Upper lobe of right lung (tissue), 1 donor: Measurements from ENCODE around the gene UNC5C. TPM values are rescaled to one million over a fixed set of nuclear protein-coding genes. Genes with fewer than 3 reads are reported as not detected.

Experiments
- ATAC-seq: fragments of 200-7000 bp; cut with Tn5 transposase; one replicate; pipeline ENCODE4 v1.9.1; 2020; ENCODE audit warnings: mild to moderate bottlenecking, moderate library complexity
- DNase-seq: peaks from one replicate; pipeline ENCODE4 v3.0.0-alpha.2; 2020
- H3K27ac ChIP-seq: fragments of 200-600 bp; one replicate; pipeline ENCODE4 v1.8.0; 2022
- H3K27me3 ChIP-seq: fragments of 200-600 bp; one replicate; pipeline ENCODE4 v1.8.0; 2022; ENCODE audit warnings: mild to moderate bottlenecking
- H3K36me3 ChIP-seq: fragments of 200-600 bp; one replicate; pipeline ENCODE4 v1.8.0; 2022
- H3K4me1 ChIP-seq: fragments of 200-600 bp; one replicate; pipeline ENCODE4 v1.8.0; 2022
- H3K4me3 ChIP-seq: fragments of 200-600 bp; one replicate; pipeline ENCODE4 v1.8.0; 2022; ENCODE audit warnings: mild to moderate bottlenecking
- H3K9me3 ChIP-seq: fragments of 200-600 bp; one replicate; pipeline ENCODE4 v1.8.0; 2022
- intact Hi-C: fragments of 100-400 bp; cut with DNase I; formaldehyde crosslinking; loops from one replicate; pipeline ENCODE4 v1.11.0; 2022
- total RNA-seq: library from RNA; stranded (reverse); fragmentation: NEBNext Ultra II Directional; extraction: Animal tissue kit (Norgen Biotek cat#: 25700); gene quantifications from one replicate; pipeline ENCODE4 v1.2.1, GENCODE V29; 2021
- TF ChIP-seq, protein P1 (sequence below): fragments of 200-600 bp; IDR thresholded peaks from one replicate; pipeline ENCODE4 v1.8.0; 2022; ENCODE audit warnings: antibody characterized with exemption
- donor health status: DM: no; HTN: yes; CAD: no; lungs with severe emphysema.

Gene UNC5C
- total RNA-seq, 1 donor from 2014 or later: 6.7 TPM

DNA sequence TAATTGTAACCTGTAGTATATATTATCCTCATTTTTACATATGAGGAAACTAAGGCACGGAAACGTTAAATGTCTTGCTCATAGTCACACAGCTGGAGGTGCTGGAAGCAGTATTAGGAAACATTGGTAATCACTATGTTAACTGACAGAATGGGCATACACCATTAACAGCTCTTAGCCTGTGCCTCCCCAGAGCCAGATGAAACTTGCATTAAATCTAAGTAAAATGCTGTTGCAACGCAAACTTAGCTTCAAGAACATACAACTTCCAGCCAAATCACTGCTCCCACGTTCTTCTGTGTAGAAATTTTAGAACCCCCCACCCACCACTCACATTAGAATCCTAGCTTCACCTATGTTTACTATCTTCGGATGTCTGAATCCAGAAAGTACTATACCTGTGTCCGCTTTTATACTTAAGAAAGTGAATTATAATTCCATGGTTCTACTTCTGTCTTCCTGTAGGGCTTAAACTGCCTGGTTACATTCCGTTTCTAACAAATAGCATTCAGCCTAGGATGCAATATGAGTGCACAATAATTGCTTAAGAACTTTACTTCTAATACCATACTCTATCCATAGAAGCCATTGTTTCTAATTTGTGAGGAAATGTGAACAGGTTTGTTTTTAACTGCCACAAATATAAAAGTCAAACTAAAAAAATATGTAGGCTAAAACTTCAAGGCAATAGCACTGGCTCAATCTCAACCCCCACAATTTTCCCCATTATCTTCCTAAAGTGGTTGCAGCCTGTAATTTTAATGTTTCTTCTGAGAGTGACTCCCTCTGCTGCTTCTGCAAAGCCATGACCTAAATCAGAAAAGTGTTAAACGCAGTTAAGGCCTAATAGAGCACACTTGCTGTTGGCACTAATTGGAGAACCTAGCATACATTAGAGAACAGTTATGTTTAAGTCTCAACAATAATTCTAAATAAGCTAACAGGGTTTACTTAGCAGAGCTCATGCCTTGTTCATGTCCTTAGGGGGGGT, 4.4 kb downstream of the UNC5C start:
- ATAC-seq (no peak), DNase-seq (no peak)
- Histone ChIP-seq H3K9me3 (no peaks in the 10 kb centered on the region), H3K27ac (peak overlapping the region; percentile 37), H3K4me1 (no peaks in the 10 kb centered on the region), H3K36me3 (no peaks in the 10 kb centered on the region), H3K27me3 (peaks cover 8% of the 10 kb centered on the region), H3K4me3 (no peak overlapping the region)
- intact Hi-C loops: no loop called here
- TF ChIP-seq, protein P1, sequence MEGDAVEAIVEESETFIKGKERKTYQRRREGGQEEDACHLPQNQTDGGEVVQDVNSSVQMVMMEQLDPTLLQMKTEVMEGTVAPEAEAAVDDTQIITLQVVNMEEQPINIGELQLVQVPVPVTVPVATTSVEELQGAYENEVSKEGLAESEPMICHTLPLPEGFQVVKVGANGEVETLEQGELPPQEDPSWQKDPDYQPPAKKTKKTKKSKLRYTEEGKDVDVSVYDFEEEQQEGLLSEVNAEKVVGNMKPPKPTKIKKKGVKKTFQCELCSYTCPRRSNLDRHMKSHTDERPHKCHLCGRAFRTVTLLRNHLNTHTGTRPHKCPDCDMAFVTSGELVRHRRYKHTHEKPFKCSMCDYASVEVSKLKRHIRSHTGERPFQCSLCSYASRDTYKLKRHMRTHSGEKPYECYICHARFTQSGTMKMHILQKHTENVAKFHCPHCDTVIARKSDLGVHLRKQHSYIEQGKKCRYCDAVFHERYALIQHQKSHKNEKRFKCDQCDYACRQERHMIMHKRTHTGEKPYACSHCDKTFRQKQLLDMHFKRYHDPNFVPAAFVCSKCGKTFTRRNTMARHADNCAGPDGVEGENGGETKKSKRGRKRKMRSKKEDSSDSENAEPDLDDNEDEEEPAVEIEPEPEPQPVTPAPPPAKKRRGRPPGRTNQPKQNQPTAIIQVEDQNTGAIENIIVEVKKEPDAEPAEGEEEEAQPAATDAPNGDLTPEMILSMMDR: no peak

- Histone ChIP-seq H3K27ac (peak overlapping the region; percentile 55), H3K4me3 (peak overlapping the region; percentile 13), H3K9me3 (no peaks in the 10 kb centered on the region), H3K36me3 (no peaks in the 10 kb centered on the region), H3K27me3 (no peaks in the 10 kb centered on the region), H3K4me1 (no peaks in the 10 kb centered on the region)
- TF ChIP-seq, protein P1: no peak
- ATAC-seq (no peak), DNase-seq (no peak)
- intact Hi-C loops: no loop called here
Observed at GRCh38 chr4:95541889-95542607, 6.7 kb downstream of the UNC5C start.

- Histone ChIP-seq H3K4me3 (no peak overlapping the region), H3K9me3 (no peaks in the 10 kb centered on the region), H3K4me1 (no peaks in the 10 kb centered on the region), H3K36me3 (no peaks in the 10 kb centered on the region), H3K27me3 (no peaks in the 10 kb centered on the region), H3K27ac (no peak overlapping the region)
- intact Hi-C loops: no loop called here
- ATAC-seq: no peak
- DNase-seq: no peak
- TF ChIP-seq, protein P1: no peak
Observed at GRCh38 chr4:95541094-95541493, 7.7 kb downstream of the UNC5C start.

- peak overlapping the region; percentile 53 for H3K27ac ChIP-seq
- ATAC-seq: no peak
- H3K9me3 ChIP-seq: no peaks in the 10 kb centered on the region
- intact Hi-C loops: no loop called here
- H3K27me3 ChIP-seq: no peaks in the 10 kb centered on the region
- H3K4me3 ChIP-seq: no peak overlapping the region
- H3K4me1 ChIP-seq: no peaks in the 10 kb centered on the region
- DNase-seq: no peak
- H3K36me3 ChIP-seq: no peaks in the 10 kb centered on the region
- TF ChIP-seq, protein P1: no peak
Observed at GRCh38 chr4:95540227-95540626, 8.5 kb downstream of the UNC5C start.

DNA sequence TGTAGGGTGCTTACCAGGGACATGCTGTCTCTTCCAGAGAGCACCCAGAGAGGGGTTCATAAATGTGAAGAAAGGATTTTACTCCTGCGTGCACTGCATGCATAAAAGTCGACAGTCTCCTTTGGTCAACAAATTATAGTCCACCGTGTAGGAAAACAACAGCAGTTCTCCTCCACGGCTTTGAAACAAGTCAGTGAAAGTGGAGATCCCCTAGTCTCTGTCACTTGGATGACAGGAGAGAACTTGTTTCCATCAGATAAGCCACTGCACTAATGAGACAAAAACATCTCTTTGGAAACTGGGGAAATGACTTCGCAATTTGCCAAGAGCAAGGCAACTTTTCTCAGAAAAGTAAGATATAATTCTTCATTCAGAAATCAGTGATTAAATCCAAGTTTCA, 9.7 kb downstream of the UNC5C start:
- no peak for DNase-seq
- Histone ChIP-seq H3K9me3 (no peaks in the 10 kb centered on the region), H3K27me3 (no peaks in the 10 kb centered on the region), H3K4me3 (no peak overlapping the region), H3K27ac (peak overlapping the region; percentile 53), H3K4me1 (no peaks in the 10 kb centered on the region), H3K36me3 (no peaks in the 10 kb centered on the region)
- intact Hi-C loops: no loop called here
- ATAC-seq: no peak
- TF ChIP-seq, protein P1: no peak
